ENCODE results near the gene BAIAP2L1.

- no peak for TF ChIP-seq POLR2A (IDR thresholded peaks at IDR 0.05)
- TF ChIP-seq CTCF (IDR thresholded peaks at IDR 0.05): no peak
Measured at GRCh38 chr7:98242342-98242741, 158.5 kb downstream of the BAIAP2L1 start.

Data from esophagus squamous epithelium (tissue), 4 donors.